A673 (cell line): Measurements from ENCODE around the gene SLC10A2. TPM values are rescaled to one million over a fixed set of nuclear protein-coding genes. Genes with fewer than 3 reads are reported as not detected.

Experiments used
- BruUV-seq: library from RNA; stranded (reverse); fragments of 400-500 nt; replicated peaks from 2 replicates; lab custom pipeline; 2021; lab: Mats Ljungman, UMichigan
- CTCF ChIA-PET: fragments of 300-600 bp; sonication (Branson Sonifier 250); formaldehyde crosslinking; loops from one replicate; lab custom pipeline; 2022; ENCODE audit warnings: antibody characterized with exemption; lab: Charles Lee
- POLR2A ChIA-PET: fragments of 300-600 bp; sonication (Branson Sonifier 250); formaldehyde crosslinking; loops from one replicate; lab custom pipeline; 2022; ENCODE audit warnings: antibody characterized with exemption; ENCODE audit not compliant: low non-redundant PET; lab: Charles Lee
- DNase-seq: peaks from one replicate; pipeline ENCODE4 v3.0.0-alpha.2; 2015; ENCODE audit warnings: low spot score
- H3K27ac ChIP-seq: fragments of 200-600 bp; sonication (generic); 2 replicates; pipeline ENCODE4 v1.5.1; 2016; ENCODE audit warnings: mixed run types, low read depth, mild to moderate bottlenecking, mixed read lengths, antibody characterized with exemption, low read length; ENCODE audit not compliant: poor library complexity, severe bottlenecking
- H3K27me3 ChIP-seq: fragments of 200-600 bp; sonication (generic); replicated peaks from 2 replicates; pipeline ENCODE4 v1.6.1; 2017; ENCODE audit warnings: mixed run types, low read depth, mild to moderate bottlenecking, mixed read lengths, antibody characterized with exemption, low read length; ENCODE audit not compliant: insufficient read depth, poor library complexity
- H3K36me3 ChIP-seq: fragments of 200-600 bp; sonication (generic); 2 replicates; pipeline ENCODE4 v1.6.1; 2016; ENCODE audit warnings: mixed run types, mild to moderate bottlenecking, mixed read lengths, antibody characterized with exemption, low read length; ENCODE audit not compliant: insufficient read depth, poor library complexity, severe bottlenecking
- H3K4me1 ChIP-seq: fragments of 200-600 bp; sonication (generic); 2 replicates; pipeline ENCODE4 v1.6.1; 2017; ENCODE audit warnings: mixed run types, mild to moderate bottlenecking, mixed read lengths, antibody characterized with exemption, low read length; ENCODE audit not compliant: insufficient read depth, poor library complexity, severe bottlenecking
- H3K4me3 ChIP-seq: fragments of 200-600 bp; sonication (generic); 2 replicates; pipeline ENCODE4 v1.5.1; 2016; ENCODE audit warnings: low read depth, mixed run types, mild to moderate bottlenecking, mixed read lengths, low read length; ENCODE audit not compliant: poor library complexity, severe bottlenecking
- H3K9me3 ChIP-seq: fragments of 200-600 bp; sonication (generic); 2 replicates; pipeline ENCODE4 v1.6.1; 2016; ENCODE audit warnings: mixed run types, low read depth, mild to moderate bottlenecking, mixed read lengths, antibody characterized with exemption, low read length; ENCODE audit not compliant: poor library complexity, severe bottlenecking
- CTCF ChIP-seq: fragments of 300-800, 200-600 bp; sonication (generic); conservative IDR thresholded peaks from 2 replicates; pipeline ENCODE4 v1.5.1; 2017; ENCODE audit warnings: low read depth, mild to moderate bottlenecking, antibody characterized with exemption, low read length, moderate library complexity, mixed read lengths
- EZH2 ChIP-seq: fragments of 200-600 bp; sonication (generic); IDR thresholded peaks from 2 replicates; pipeline ENCODE4 v1.6.1; 2017; ENCODE audit warnings: borderline replicate concordance, low read depth, mild to moderate bottlenecking, mixed read lengths, antibody characterized with exemption, low read length; ENCODE audit not compliant: poor library complexity, severe bottlenecking
- intact Hi-C: fragments of 100-400 bp; cut with micrococcal nuclease; formaldehyde crosslinking; loops from one replicate; pipeline ENCODE4 v1.10.0; 2022; ENCODE audit not compliant: unreplicated experiment
- total RNA-seq: library from RNA; stranded (reverse); gene quantifications from 2 replicates; pipeline ENCODE4 v1.2.3, GENCODE V29; 2021

Gene SLC10A2
- total RNA-seq, 1 experiment from 2014 or later: not detected

- no peaks in the 10 kb centered on the region for H3K4me1 ChIP-seq
- peaks cover 17% of the 10 kb centered on the region for H3K27me3 ChIP-seq
- ChIA-PET POLR2A (no interaction called here), CTCF (no interaction called here)
- BruUV-seq: no TSS peak
- H3K9me3 ChIP-seq: no peaks in the 10 kb centered on the region
- TF ChIP-seq EZH2 (no peak), CTCF (no peak)
- DNase-seq: no peak
- no peak overlapping the region for H3K4me3 ChIP-seq
- H3K36me3 ChIP-seq: no peaks in the 10 kb centered on the region
- H3K27ac ChIP-seq: no peak overlapping the region
- intact Hi-C loops: no loop called here
These were observed 36.3 kb upstream of the SLC10A2 start for GRCh38 chr13:103102482-103102881.

- CTCF ChIA-PET: no interaction called here
- no peak for DNase-seq
- no TSS peak for BruUV-seq
These were observed 35.7 kb upstream of the SLC10A2 start for GRCh38 chr13:103101901-103102300.

GRCh38 chr13:103101500-103101899, 35.3 kb upstream of the SLC10A2 start:
- no peak for DNase-seq
- Histone ChIP-seq H3K4me1 (no peaks in the 10 kb centered on the region), H3K36me3 (no peaks in the 10 kb centered on the region), H3K27ac (no peak overlapping the region), H3K9me3 (no peaks in the 10 kb centered on the region), H3K4me3 (no peak overlapping the region), H3K27me3 (peaks cover 19% of the 10 kb centered on the region)
- no peak for TF ChIP-seq CTCF
- TF ChIP-seq EZH2: no peak
- ChIA-PET POLR2A (no interaction called here), CTCF (no interaction called here)
- intact Hi-C loops: no loop called here
- no TSS peak for BruUV-seq

More at GRCh38 chr13:103101901-103102300, 35.7 kb upstream of the SLC10A2 start:
- H3K27me3 ChIP-seq: peaks cover 17% of the 10 kb centered on the region
- TF ChIP-seq CTCF (no peak), EZH2 (no peak)
- H3K27ac ChIP-seq: no peak overlapping the region
- H3K4me1 ChIP-seq: no peaks in the 10 kb centered on the region
- POLR2A ChIA-PET: no interaction called here
- no peak overlapping the region for H3K4me3 ChIP-seq
- no peaks in the 10 kb centered on the region for H3K36me3 ChIP-seq
- H3K9me3 ChIP-seq: no peaks in the 10 kb centered on the region
- intact Hi-C loops: no loop called here
